HG02970 (cell line): ENCODE results near the gene HNRNPA3.
A peak's percentile ranks its signal among the peaks of the same experiment; 100 is the strongest.
"Not testable (repeated sequence)": the region's sequence is repeated elsewhere in the genome, so short reads cannot be mapped to it uniquely, and the experiment has no call there.

Experiments used
- ATAC-seq: cut with Tn5 transposase; IDR thresholded peaks from one replicate; pipeline ENCODE4 v1.9.1; 2021; ENCODE audit warnings: mild to moderate bottlenecking, moderate library complexity, moderate number of reproducible peaks; ENCODE audit not compliant: unreplicated experiment, low FRiP score

Gene HNRNPA3

GRCh38 chr2:177187631-177188312 lies 24.8 kb upstream of the HNRNPA3 start:
- ATAC-seq = no peak

GRCh38 chr2:177188482-177189469 lies 23.8 kb upstream of the HNRNPA3 start:
- no peak for ATAC-seq

GRCh38 chr2:177190941-177191340 lies 21.7 kb upstream of the HNRNPA3 start:
- no peak for ATAC-seq

GRCh38 chr2:177192788-177193187 lies 19.8 kb upstream of the HNRNPA3 start:
- ATAC-seq = no peak

GRCh38 chr2:177193240-177193639 lies 19.4 kb upstream of the HNRNPA3 start:
- ATAC-seq = no peak

- ATAC-seq = no peak
These were observed 17.4 kb upstream of the HNRNPA3 start for GRCh38 chr2:177195194-177195593.

GRCh38 chr2:177200419-177200818 lies 12.2 kb upstream of the HNRNPA3 start:
- ATAC-seq = not testable (repeated sequence)

- no peak for ATAC-seq
These were observed 10.7 kb upstream of the HNRNPA3 start for GRCh38 chr2:177201919-177202346.

GRCh38 chr2:177204417-177204816 lies 8.2 kb upstream of the HNRNPA3 start:
- no peak for ATAC-seq

- no peak for ATAC-seq
These were observed 5.5 kb upstream of the HNRNPA3 start for GRCh38 chr2:177207101-177207500.

- no peak for ATAC-seq
These were observed 1.4 kb upstream of the HNRNPA3 start for GRCh38 chr2:177211169-177211568.

GRCh38 chr2:177211576-177212105 lies 953 bp upstream of the HNRNPA3 start:
- ATAC-seq = no peak

- peak; percentile 48 for ATAC-seq
These were observed 580 bp downstream of the HNRNPA3 start for GRCh38 chr2:177212891-177213856.

GRCh38 chr2:177217247-177217843 lies 4.8 kb downstream of the HNRNPA3 start:
- ATAC-seq = no peak

- ATAC-seq = not testable (repeated sequence)
These were observed 7.2 kb downstream of the HNRNPA3 start for GRCh38 chr2:177219787-177220186.

- no peak for ATAC-seq
These were observed 8.9 kb downstream of the HNRNPA3 start for GRCh38 chr2:177221534-177221933.

- no peak for ATAC-seq
These were observed 9.4 kb downstream of the HNRNPA3 start for GRCh38 chr2:177221970-177222369.

- not testable (repeated sequence) for ATAC-seq
These were observed 10.8 kb downstream of the HNRNPA3 start for GRCh38 chr2:177223436-177223835.

- no peak for ATAC-seq
These were observed 13.4 kb downstream of the HNRNPA3 start for GRCh38 chr2:177225965-177226360.
